GM12892 (cell line): ENCODE results near the gene CCR3.

Source experiments
- POLR2A ChIP-seq: IDR thresholded peaks from 2 replicates; pipeline ENCODE4 v1.6.1; 2011; ENCODE audit warnings: low read depth, low read length, control low read depth
- POLR2AphosphoS5 ChIP-seq: IDR thresholded peaks from 2 replicates; pipeline ENCODE4 v1.6.1; 2011; ENCODE audit warnings: low read depth, low read length, control low read depth

- TF ChIP-seq POLR2AphosphoS5 (no peak), POLR2A (no peak)
Measured at GRCh38 chr3:46278816-46279672, 36.8 kb downstream of the CCR3 start.
